SIG-M5 (cell line): ENCODE measurements around the gene DSC2.
"Not testable (repeated sequence)": the region's sequence is repeated elsewhere in the genome, so short reads cannot be mapped to it uniquely, and the experiment has no call there.

Experiments
- DNase-seq: peaks from one replicate; lab custom pipeline; 2025; lab: John Stamatoyannopoulos, UW

Gene DSC2

GRCh38 chr18:31042406-31043181, 59.6 kb downstream of the DSC2 start, which contains the start of gene DSC3:
Gene DSC3, minus strand, starts transcription at chr18:31042742. Its CDS starts 82 bp downstream, at chr18:31042660.
- DNase-seq = no peak

- no peak for DNase-seq
These were observed 60.2 kb downstream of the DSC2 start for GRCh38 chr18:31042084-31042405.

- no peak for DNase-seq
These were observed 60.7 kb downstream of the DSC2 start for GRCh38 chr18:31041271-31042083.

GRCh38 chr18:31040686-31041270, 61.4 kb downstream of the DSC2 start:
- DNase-seq = no peak

GRCh38 chr18:31039426-31039825, 62.8 kb downstream of the DSC2 start:
- no peak for DNase-seq

GRCh38 chr18:31037686-31038085, 64.5 kb downstream of the DSC2 start:
- not testable (repeated sequence) for DNase-seq

GRCh38 chr18:31034541-31034940, 67.7 kb downstream of the DSC2 start:
- DNase-seq = no peak

GRCh38 chr18:31030574-31031278, 71.5 kb downstream of the DSC2 start:
- no peak for DNase-seq

GRCh38 chr18:31015715-31016434, 86.3 kb downstream of the DSC2 start:
- no peak for DNase-seq

- not testable (repeated sequence) for DNase-seq
These were observed 90.8 kb downstream of the DSC2 start for GRCh38 chr18:31011455-31011854.

- no peak for DNase-seq
These were observed 91.6 kb downstream of the DSC2 start for GRCh38 chr18:31010601-31011000.
